SJCRH30 (cell line): ENCODE results near the gene NDUFB8. TPM values are rescaled to one million over a fixed set of nuclear protein-coding genes. Genes with fewer than 3 reads are reported as not detected.

Source experiments
- DNase-seq, 2 experiments: peaks; one replicate each; pipeline ENCODE4 v3.0.0-alpha.2; 2015 to 2020
- H3K27ac ChIP-seq: fragments of 250-450 bp; sonication (Bioruptor Pico); 2 replicates; pipeline ENCODE4 v1.5.1; 2020; ENCODE audit warnings: mild to moderate bottlenecking, moderate library complexity
- H3K27me3 ChIP-seq: fragments of 250-450 bp; sonication (Bioruptor Pico); 2 replicates; pipeline ENCODE4 v1.5.1; 2020; ENCODE audit warnings: mild to moderate bottlenecking, moderate library complexity
- H3K36me3 ChIP-seq: fragments of 250-450 bp; sonication (Bioruptor Pico); 2 replicates; pipeline ENCODE4 v1.5.1; 2020; ENCODE audit warnings: mild to moderate bottlenecking, moderate library complexity
- H3K4me1 ChIP-seq: fragments of 250-450 bp; sonication (Bioruptor Pico); 2 replicates; pipeline ENCODE4 v1.5.1; 2020; ENCODE audit warnings: mild to moderate bottlenecking, moderate library complexity
- H3K4me3 ChIP-seq: fragments of 250-450 bp; sonication (Bioruptor Pico); 2 replicates; pipeline ENCODE4 v1.5.1; 2020; ENCODE audit warnings: mild to moderate bottlenecking, moderate library complexity
- H3K9me3 ChIP-seq: fragments of 250-450 bp; sonication (Bioruptor Pico); replicated peaks from 2 replicates; pipeline ENCODE4 v1.5.1; 2020; ENCODE audit warnings: mild to moderate bottlenecking, moderate library complexity
- total RNA-seq: library from RNA; depleted of rRNA; stranded (reverse); fragments of >200 nt; shearing (Covaris generic); gene quantifications from 2 replicates; pipeline ENCODE4 v1.2.3, GENCODE V29; 2014; rRNA removed

The NDUFB8 gene
- total RNA-seq, 1 experiment from 2014 or later, result 293 TPM

DNA sequence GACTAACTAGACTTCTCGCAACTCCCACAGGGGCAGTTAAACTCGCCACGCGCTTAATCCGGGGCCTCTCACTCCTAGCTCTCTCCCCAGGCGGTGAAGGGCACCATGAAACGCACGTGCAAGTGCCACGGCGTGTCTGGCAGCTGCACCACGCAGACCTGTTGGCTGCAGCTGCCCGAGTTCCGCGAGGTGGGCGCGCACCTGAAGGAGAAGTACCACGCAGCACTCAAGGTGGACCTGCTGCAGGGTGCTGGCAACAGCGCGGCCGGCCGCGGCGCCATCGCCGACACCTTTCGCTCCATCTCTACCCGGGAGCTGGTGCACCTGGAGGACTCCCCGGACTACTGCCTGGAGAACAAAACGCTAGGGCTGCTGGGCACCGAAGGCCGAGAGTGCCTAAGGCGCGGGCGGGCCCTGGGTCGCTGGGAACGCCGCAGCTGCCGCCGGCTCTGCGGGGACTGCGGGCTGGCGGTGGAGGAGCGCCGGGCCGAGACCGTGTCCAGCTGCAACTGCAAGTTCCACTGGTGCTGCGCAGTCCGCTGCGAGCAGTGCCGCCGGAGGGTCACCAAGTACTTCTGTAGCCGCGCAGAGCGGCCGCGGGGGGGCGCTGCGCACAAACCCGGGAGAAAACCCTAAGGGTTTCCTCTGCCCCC, 47.4 kb downstream of the NDUFB8 start:
- Histone ChIP-seq H3K27me3 (peaks cover 4% of the 10 kb centered on the region), H3K4me3 (peak overlapping the region; percentile 33), H3K4me1 (peaks cover 3% of the 10 kb centered on the region; the same call in 1 of the 2 replicates), H3K9me3 (no peaks in the 10 kb centered on the region), H3K27ac (no peak overlapping the region), H3K36me3 (no peaks in the 10 kb centered on the region)
- peak; percentile 79 to 85 for DNase-seq

DNA sequence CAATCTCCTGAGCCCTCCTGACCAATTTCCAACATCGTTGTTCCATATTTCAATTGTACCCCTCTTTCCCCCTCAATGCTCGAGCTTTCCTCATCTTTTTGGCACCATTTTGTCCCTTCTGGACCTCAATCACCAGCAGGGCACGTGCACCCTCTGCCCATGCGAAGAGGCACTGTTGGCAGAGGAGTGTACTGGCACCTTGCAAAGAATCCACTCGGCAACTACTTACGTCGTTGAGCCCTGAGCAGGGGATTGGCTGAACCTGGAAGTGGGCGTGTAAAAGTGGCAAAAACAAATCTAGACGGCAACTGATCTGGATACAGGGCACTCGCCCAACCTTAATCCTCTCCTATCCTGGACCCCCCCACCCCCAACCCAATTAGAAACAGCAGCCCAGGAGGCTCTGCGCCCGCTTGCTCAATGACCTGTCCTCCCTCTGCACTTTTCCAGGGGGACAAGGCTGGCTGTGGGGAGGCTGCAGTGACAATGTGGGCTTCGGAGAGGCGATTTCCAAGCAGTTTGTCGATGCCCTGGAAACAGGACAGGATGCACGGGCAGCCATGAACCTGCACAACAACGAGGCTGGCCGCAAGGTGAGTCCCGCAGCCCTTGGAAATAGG, 48.1 kb downstream of the NDUFB8 start:
- H3K27ac ChIP-seq, result no peak overlapping the region
- H3K4me3 ChIP-seq, result peak overlapping the region; percentile 33
- no peaks in the 10 kb centered on the region for H3K9me3 ChIP-seq
- H3K27me3 ChIP-seq, result peaks cover 4% of the 10 kb centered on the region
- DNase-seq, result peak; percentile 74 to 90
- H3K36me3 ChIP-seq, result no peaks in the 10 kb centered on the region
- peaks cover 3% of the 10 kb centered on the region; the same call in 1 of the 2 replicates for H3K4me1 ChIP-seq

DNA sequence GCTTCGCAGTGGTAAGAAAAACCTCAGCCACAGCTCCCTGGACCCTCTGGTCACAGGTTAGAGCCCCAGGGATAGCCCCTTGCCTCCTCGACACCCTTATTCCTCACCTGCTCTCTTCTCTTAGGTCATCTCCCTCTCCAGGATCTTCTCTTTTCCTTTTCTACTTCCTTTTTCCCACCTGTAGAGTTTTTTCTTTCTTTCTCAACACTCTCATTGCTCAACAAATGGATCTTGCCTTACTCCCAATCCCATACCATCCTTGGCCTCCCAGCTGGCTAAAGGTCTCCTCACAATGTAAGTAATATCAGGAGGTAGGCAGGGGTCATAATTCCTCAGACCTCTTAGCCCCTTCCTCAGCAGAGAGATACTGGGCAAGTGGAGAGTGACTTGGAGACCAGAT, 49.7 kb downstream of the NDUFB8 start:
- H3K27ac ChIP-seq, result no peak overlapping the region
- DNase-seq, result no peak
- H3K36me3 ChIP-seq, result no peaks in the 10 kb centered on the region
- peaks cover 3% of the 10 kb centered on the region; the same call in 1 of the 2 replicates for H3K4me1 ChIP-seq
- no peak overlapping the region for H3K4me3 ChIP-seq
- H3K9me3 ChIP-seq, result no peaks in the 10 kb centered on the region
- peaks cover 4% of the 10 kb centered on the region for H3K27me3 ChIP-seq

DNA sequence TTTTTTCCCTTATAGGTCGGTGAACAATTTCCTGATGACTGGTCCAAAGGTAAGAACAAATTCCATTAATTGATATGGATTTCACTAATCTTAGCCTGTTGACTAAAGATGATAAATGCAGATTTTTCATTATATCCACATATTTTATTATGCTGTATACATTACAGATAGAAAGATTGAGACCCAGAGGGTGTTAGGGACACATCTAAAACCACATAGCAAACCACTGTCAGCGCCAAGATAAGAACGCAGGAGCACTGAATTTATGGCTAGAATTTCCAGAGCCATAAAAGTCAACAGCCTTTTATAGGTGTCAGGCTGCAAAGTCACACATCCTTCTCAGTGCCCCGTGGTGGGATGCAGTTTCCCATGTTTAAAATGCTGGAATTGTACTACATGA, 50.6 kb downstream of the NDUFB8 start:
- H3K36me3 ChIP-seq, result no peaks in the 10 kb centered on the region
- DNase-seq, result no peak
- H3K4me3 ChIP-seq, result no peak overlapping the region
- no peak overlapping the region for H3K27ac ChIP-seq
- H3K4me1 ChIP-seq, result peaks cover 3% of the 10 kb centered on the region; the same call in 1 of the 2 replicates
- H3K27me3 ChIP-seq, result peaks cover 4% of the 10 kb centered on the region
- no peaks in the 10 kb centered on the region for H3K9me3 ChIP-seq

DNA sequence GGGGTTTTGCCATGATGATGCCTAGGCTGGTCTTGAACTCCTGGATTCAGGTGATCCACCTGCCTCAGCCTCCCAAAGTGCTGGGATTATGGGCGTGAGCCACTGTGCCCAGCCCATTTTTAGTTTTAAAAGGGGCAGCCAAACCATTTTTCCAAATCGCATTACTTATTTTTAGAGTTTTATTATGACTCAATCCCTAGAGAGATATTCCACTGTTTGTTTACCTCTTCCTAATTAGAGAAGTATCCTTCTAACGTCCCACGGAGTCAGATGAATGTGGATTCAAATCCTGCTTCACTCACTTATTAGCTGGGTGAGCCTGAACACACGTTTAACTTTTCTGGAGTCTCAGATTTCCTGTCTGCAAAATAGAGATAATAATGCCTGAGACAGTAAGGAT, 51.7 kb downstream of the NDUFB8 start:
- Histone ChIP-seq H3K27ac (no peak overlapping the region), H3K4me1 (peaks cover 3% of the 10 kb centered on the region; the same call in 1 of the 2 replicates), H3K4me3 (no peak overlapping the region), H3K9me3 (no peaks in the 10 kb centered on the region), H3K27me3 (peaks cover 4% of the 10 kb centered on the region), H3K36me3 (no peaks in the 10 kb centered on the region)
- DNase-seq, result no peak

Other genes with a start within 250 kb of the NDUFB8 start
- 55.5 and 59.7 TPM in 2 replicates for gene BLOC1S2, start 243.2 kb downstream of the NDUFB8 start, total RNA-seq
- gene PKD2L1, start 199.6 kb downstream of the NDUFB8 start, total RNA-seq, result not detected in 2 replicates
- gene SCD, start 182.6 kb downstream of the NDUFB8 start, total RNA-seq, result 421 and 427 TPM in 2 replicates
- not detected in 2 replicates for gene WNT8B, start 66.9 kb downstream of the NDUFB8 start, total RNA-seq
- gene SEC31B, start 10.0 kb downstream of the NDUFB8 start, total RNA-seq, result 2.2 and 4.6 TPM in 2 replicates
- 18.1 and 25.1 TPM in 2 replicates for gene HIF1AN, start 6.1 kb upstream of the NDUFB8 start, total RNA-seq
- 2.1 and 2.4 TPM in 2 replicates for gene PAX2, start 215.7 kb upstream of the NDUFB8 start, total RNA-seq